SU-DHL-6 (cell line): ENCODE measurements around the gene MYH3.

Experiments
- H2AFZ ChIP-seq: fragments of 200-600 bp; sonication (generic); 2 replicates; pipeline ENCODE4 v1.6.1; 2014; ENCODE audit warnings: low read depth, mild to moderate bottlenecking, moderate library complexity, mixed read lengths, antibody characterized with exemption, low read length; ENCODE audit not compliant: severe bottlenecking
- H3F3A ChIP-seq: fragments of 200-600 bp; shearing (Covaris generic); 2 replicates; pipeline ENCODE4 v1.6.0; 2016; ENCODE audit warnings: antibody characterized with exemption, mild to moderate bottlenecking; ENCODE audit not compliant: insufficient read depth
- H3K27ac ChIP-seq: fragments of 200-600 bp; sonication (generic); 2 replicates; pipeline ENCODE4 v1.5.1; 2016; ENCODE audit warnings: low read depth, mild to moderate bottlenecking, low read length, moderate library complexity, mixed read lengths
- H3K27me3 ChIP-seq: fragments of 200-600 bp; sonication (generic), shearing (Covaris generic); 2 replicates; pipeline ENCODE4 v1.6.0; 2014; ENCODE audit warnings: mild to moderate bottlenecking, low read length
- H3K36me3 ChIP-seq: fragments of 200-600 bp; sonication (generic); 2 replicates; pipeline ENCODE4 v1.6.1; 2014; ENCODE audit warnings: mild to moderate bottlenecking, low read length, mixed read lengths
- H3K4me2 ChIP-seq: fragments of 300-600, 200-600 bp; shearing (Covaris generic), sonication (generic); 2 replicates; pipeline ENCODE4 v1.6.0; 2014; ENCODE audit warnings: low read length, low read depth, mild to moderate bottlenecking; ENCODE audit not compliant: poor library complexity, severe bottlenecking
- H3K4me3 ChIP-seq: fragments of 200-600 bp; sonication (generic); 2 replicates; pipeline ENCODE4 v1.5.1; 2014; ENCODE audit warnings: antibody characterized with exemption, low read length, mild to moderate bottlenecking, mixed read lengths; ENCODE audit not compliant: insufficient read depth, poor library complexity, severe bottlenecking
- H3K79me2 ChIP-seq: fragments of 200-600 bp; sonication (generic); 2 replicates; pipeline ENCODE4 v1.6.1; 2014; ENCODE audit warnings: mild to moderate bottlenecking, low read length, moderate library complexity; ENCODE audit not compliant: insufficient read depth
- H3K9ac ChIP-seq: fragments of 200-600 bp; sonication (generic); 2 replicates; pipeline ENCODE4 v1.7.0; 2014; ENCODE audit warnings: mild to moderate bottlenecking, low read length
- H3K9me2 ChIP-seq: fragments of 200-600 bp; sonication (generic); replicated peaks from 2 replicates; pipeline ENCODE4 v1.6.1; 2014; ENCODE audit warnings: low read length; ENCODE audit not compliant: insufficient read depth
- H3K9me3 ChIP-seq: fragments of 200-600 bp; sonication (generic); 2 replicates; pipeline ENCODE4 v1.6.1; 2014; ENCODE audit warnings: low read length, mixed read lengths; ENCODE audit not compliant: insufficient read depth
- H4K20me1 ChIP-seq: fragments of 200-600 bp; sonication (generic); 2 replicates; pipeline ENCODE4 v1.6.1; 2014; ENCODE audit warnings: low read depth, mild to moderate bottlenecking, antibody characterized with exemption, low read length, moderate library complexity, mixed read lengths
- EZH2phosphoT487 ChIP-seq: fragments of 200-600 bp; sonication (generic), shearing (Covaris generic); conservative IDR thresholded peaks from 2 replicates; pipeline ENCODE4 v1.6.1; 2018; ENCODE audit warnings: mild to moderate bottlenecking, antibody characterized with exemption, low read length, moderate library complexity, mixed read lengths
- TF ChIP-seq, protein P1 (sequence below): fragments of 200-600 bp; sonication (generic); IDR thresholded peaks from one replicate; pipeline ENCODE4 v1.5.1; 2017; ENCODE audit warnings: antibody characterized with exemption, mild to moderate bottlenecking, low read length, moderate library complexity; ENCODE audit not compliant: insufficient read depth, poor library complexity, severe bottlenecking

MYH3 gene

DNA sequence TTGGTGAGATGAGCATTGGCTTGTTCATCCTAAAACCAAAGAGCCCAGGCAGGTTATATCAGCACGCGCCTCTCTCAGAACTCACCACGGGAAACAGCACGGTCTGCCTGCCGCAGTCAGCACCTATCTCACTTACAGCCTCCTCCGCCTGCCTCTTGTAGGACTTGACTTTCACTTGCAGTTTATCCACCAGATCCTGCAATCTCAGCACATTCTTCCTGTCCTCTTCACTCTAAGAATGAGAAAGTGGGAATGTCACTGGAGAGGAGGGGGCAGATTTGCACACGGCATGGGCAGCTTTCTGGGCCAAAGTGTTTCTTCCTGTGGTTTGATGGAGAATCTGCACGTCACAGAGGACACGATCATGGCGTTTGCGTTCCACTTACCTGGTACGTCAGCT is 27.4 kb downstream of the MYH3 start:
- Histone ChIP-seq H4K20me1 (no peaks in the 10 kb centered on the region), H3K79me2 (no peaks in the 10 kb centered on the region), H3K27ac (no peak overlapping the region), H3F3A (no peaks in the 10 kb centered on the region), H2AFZ (no peak overlapping the region), H3K9me2 (no peaks in the 10 kb centered on the region), H3K27me3 (no peaks in the 10 kb centered on the region), H3K9ac (no peak overlapping the region), H3K36me3 (no peaks in the 10 kb centered on the region), H3K4me3 (no peak overlapping the region), H3K9me3 (no peaks in the 10 kb centered on the region), H3K4me2 (no peak overlapping the region)
- TF ChIP-seq EZH2phosphoT487, result no peak
- TF ChIP-seq, protein P1, sequence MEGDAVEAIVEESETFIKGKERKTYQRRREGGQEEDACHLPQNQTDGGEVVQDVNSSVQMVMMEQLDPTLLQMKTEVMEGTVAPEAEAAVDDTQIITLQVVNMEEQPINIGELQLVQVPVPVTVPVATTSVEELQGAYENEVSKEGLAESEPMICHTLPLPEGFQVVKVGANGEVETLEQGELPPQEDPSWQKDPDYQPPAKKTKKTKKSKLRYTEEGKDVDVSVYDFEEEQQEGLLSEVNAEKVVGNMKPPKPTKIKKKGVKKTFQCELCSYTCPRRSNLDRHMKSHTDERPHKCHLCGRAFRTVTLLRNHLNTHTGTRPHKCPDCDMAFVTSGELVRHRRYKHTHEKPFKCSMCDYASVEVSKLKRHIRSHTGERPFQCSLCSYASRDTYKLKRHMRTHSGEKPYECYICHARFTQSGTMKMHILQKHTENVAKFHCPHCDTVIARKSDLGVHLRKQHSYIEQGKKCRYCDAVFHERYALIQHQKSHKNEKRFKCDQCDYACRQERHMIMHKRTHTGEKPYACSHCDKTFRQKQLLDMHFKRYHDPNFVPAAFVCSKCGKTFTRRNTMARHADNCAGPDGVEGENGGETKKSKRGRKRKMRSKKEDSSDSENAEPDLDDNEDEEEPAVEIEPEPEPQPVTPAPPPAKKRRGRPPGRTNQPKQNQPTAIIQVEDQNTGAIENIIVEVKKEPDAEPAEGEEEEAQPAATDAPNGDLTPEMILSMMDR, result no peak

- Histone ChIP-seq H3F3A (no peaks in the 10 kb centered on the region), H3K4me2 (no peak overlapping the region), H3K27me3 (no peaks in the 10 kb centered on the region), H3K27ac (no peak overlapping the region), H3K79me2 (no peaks in the 10 kb centered on the region), H2AFZ (no peak overlapping the region), H3K9me3 (no peaks in the 10 kb centered on the region), H3K36me3 (no peaks in the 10 kb centered on the region), H3K9ac (no peak overlapping the region), H3K4me3 (no peak overlapping the region), H4K20me1 (no peaks in the 10 kb centered on the region), H3K9me2 (no peaks in the 10 kb centered on the region)
- TF ChIP-seq, protein P1, result peak; percentile 20
- TF ChIP-seq EZH2phosphoT487, result no peak
These were observed 28.4 kb downstream of the MYH3 start for GRCh38 chr17:10628756-10629155.

- H3K27me3 ChIP-seq, result no peaks in the 10 kb centered on the region
- H3K79me2 ChIP-seq, result no peaks in the 10 kb centered on the region
- no peaks in the 10 kb centered on the region for H3F3A ChIP-seq
- H3K9me3 ChIP-seq, result no peaks in the 10 kb centered on the region
- no peak overlapping the region for H2AFZ ChIP-seq
- no peak overlapping the region for H3K27ac ChIP-seq
- TF ChIP-seq EZH2phosphoT487, result no peak
- TF ChIP-seq, protein P1, result no peak
- no peak overlapping the region for H3K9ac ChIP-seq
- no peaks in the 10 kb centered on the region for H3K36me3 ChIP-seq
- no peak overlapping the region for H3K4me2 ChIP-seq
- H3K4me3 ChIP-seq, result no peak overlapping the region
- H3K9me2 ChIP-seq, result no peaks in the 10 kb centered on the region
- H4K20me1 ChIP-seq, result no peaks in the 10 kb centered on the region
These were observed 30.7 kb downstream of the MYH3 start for GRCh38 chr17:10626390-10626789.
